IPS-NIHi11 (cell line): ENCODE results near the gene NUSAP1.
A peak's percentile ranks its signal among the peaks of the same experiment; 100 is the strongest.
"Not testable (repeated sequence)": the region's sequence is repeated elsewhere in the genome, so short reads cannot be mapped to it uniquely, and the experiment has no call there.

Experiments used
- DNase-seq: peaks from one replicate; pipeline ENCODE4 v3.0.0; 2012; ENCODE audit warnings: mixed read lengths, low spot score

The NUSAP1 gene

DNA sequence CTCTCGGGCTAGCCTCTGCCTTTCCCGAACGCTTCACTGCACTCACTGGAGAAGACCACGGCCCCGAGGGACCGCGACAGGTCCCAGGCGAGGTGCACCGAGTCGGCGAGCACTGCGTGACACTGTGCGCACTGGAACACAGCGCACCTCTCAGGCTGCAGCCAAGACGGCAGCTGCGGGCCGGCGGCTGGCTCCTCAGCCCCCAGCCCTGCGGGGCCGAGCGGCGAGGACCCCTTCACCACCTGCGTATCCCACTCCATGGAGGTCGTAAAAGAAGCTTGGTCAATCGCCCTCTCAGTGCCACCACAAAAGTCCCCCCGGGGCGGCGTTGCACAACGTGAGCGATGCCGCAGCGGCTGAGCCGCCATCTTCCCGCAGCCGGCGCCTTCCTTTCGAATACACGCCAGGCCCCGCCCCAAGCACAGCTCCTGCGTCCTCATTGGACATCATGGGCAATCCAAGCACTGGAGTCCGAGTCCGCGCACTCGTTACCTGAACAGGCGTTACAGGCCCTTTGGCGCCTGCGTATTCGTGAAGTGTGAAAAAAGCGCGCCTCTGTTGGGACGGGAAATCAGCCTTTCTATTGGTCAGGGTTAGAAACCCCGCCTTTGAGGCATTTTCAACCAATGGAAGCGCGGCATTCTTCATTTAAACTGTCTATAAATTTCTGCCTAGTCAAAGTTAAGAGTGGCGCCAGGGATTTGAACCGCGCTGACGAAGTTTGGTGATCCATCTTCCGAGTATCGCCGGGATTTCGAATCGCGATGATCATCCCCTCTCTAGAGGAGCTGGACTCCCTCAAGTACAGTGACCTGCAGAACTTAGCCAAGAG lies at the start of gene NUSAP1, which contains the start of gene OIP5:
TSS of gene NUSAP1 (plus strand) at position 688 of the 832 bp plus-strand sequence. CDS start at position 765, 77 bp downstream.
TSS of gene OIP5 (minus strand) at position 398 of the 832 bp plus-strand sequence. CDS start at position 368, 30 bp downstream.
- peak; percentile 98 for DNase-seq

- not testable (repeated sequence) for DNase-seq
Measured at GRCh38 chr15:41282980-41283652, 49.6 kb upstream of the NUSAP1 start.

DNA sequence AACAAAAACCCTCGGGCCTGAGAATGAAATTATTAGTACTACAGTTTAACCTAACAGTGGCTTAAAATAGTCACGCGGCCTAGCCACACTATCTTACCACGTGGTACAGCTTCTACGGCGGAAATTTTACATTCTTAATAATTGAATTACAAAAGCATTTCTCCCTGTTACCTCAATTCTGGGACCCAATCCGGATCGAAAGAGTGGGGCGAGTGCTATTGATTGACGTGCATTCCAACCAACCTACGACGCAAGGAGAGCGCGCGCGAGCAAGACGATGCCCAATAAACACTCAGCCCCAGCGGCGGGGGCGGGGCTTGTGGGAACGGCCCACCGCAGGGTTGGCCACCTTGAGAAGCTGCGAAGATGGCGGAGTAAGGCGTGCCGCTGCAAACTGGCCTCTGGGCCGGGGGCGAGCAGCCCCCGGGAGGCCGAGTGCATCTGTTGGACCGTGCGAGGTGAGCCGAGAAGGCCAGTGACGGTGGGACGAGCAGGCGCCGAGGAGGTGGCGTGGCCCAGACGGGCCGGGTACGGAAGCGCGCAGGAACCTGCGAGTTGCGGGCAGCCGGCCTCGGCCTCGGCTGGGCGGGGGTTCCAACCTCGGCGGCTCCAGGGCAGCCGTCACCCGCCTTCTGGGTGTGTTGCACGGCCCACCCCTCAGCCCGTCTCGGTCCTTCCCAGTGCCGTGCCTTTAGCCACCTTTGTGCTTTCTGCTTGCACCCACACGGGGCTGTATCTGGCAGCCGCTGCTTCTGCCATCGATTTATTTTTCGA lies 48.8 kb upstream of the NUSAP1 start:
- peak; percentile 100 for DNase-seq

GRCh38 chr15:41284427-41285177 lies 48.1 kb upstream of the NUSAP1 start:
- DNase-seq, result peak; percentile 10

- DNase-seq, result no peak
Measured at GRCh38 chr15:41285285-41285684, 47.4 kb upstream of the NUSAP1 start.

DNA sequence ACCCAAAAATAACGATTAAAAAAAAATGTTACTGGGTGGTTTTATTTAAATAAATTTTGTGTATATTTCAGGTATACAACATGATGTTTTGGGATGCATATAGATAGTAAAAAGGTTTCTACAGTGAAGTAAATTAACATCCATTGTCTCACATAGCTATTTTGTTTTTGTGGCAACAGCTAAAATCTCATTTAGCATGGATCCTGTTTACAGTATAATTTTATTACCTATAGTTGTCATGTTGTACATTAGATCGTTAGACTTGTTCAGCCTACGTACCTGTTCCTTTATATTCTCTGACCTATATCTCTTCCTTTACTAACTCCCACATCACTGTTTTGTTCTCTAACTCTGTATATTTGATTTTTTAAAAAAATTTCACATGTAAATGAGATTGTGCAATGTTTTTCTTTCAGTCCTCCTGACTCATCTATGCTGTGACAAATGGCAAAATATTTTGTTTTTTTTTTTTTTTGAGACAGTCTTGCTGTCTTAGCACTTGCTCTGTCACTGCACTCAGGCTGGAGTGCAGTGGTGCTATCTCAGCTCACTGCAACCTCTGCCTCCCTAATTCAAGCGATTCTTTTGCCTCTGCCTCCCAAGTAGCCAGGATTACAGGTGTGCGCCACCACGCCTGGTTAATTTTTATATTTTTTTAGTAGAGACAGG lies 45.9 kb upstream of the NUSAP1 start:
- DNase-seq, result no peak

DNA sequence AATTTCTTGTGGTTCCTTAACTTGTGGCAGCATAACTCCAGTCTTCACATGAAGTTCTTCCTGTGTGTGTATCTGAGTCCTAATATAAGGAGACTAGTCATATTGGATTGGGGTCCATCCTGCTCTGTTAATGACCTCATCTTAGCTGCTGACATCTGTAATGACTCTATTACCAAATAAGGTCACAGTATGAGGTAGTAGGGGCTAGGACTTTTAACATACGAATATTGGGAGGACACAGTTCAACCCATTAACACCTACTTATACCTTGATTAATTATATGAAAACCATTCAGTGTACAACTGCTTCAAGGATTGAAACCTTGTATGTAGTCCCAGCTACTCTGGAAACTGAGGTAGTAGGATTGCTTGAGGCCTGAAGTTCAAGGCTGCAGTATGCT lies 44.2 kb upstream of the NUSAP1 start:
- DNase-seq, result no peak

DNA sequence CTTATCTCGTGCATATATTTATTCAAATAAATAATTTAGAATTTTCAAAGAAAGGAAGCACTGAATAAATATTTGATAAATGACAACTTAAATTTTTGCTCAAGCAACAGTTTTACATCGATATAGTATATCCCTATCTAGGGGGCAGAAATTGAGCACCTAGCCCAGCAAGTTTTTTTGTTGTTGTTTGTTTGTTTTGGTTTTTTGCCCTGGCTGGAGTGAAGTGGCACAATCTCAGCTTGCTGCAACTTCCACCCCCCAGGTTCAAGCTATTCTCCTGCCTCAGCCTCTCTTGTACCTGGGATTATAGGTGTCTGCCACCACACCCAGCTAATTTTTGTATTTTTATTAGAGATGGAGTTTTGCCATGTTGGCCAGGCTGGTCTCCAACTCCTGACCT lies 42.7 kb upstream of the NUSAP1 start:
- DNase-seq, result no peak

GRCh38 chr15:41291065-41291631 lies 41.5 kb upstream of the NUSAP1 start:
- DNase-seq, result no peak

DNA sequence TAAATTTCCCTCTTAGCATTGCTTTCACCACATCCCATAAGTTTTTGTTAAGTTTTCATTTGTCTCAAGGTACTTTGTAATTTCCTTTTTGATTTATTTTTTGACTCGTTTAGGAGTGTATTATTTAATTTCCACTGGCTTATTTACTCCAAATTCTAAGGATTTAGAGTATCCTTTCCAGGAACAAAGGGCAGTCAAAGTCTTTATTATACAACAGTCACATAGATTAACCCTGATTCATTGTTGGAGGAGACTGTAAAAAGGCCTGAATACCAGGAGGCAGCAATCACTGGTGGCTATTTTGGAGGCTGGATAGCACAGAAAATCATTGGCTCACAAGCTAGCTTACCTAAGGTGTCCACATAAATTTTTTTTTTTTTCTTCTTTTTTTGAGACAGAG lies 40.2 kb upstream of the NUSAP1 start:
- DNase-seq, result no peak

GRCh38 chr15:41301139-41301538 lies 31.5 kb upstream of the NUSAP1 start:
- not testable (repeated sequence) for DNase-seq

- DNase-seq, result no peak
Measured at GRCh38 chr15:41301587-41301986, 31.1 kb upstream of the NUSAP1 start.

- DNase-seq, result no peak
Measured at GRCh38 chr15:41304149-41304770, 28.4 kb upstream of the NUSAP1 start.

GRCh38 chr15:41307679-41308078 lies 25.0 kb upstream of the NUSAP1 start:
- no peak for DNase-seq

DNA sequence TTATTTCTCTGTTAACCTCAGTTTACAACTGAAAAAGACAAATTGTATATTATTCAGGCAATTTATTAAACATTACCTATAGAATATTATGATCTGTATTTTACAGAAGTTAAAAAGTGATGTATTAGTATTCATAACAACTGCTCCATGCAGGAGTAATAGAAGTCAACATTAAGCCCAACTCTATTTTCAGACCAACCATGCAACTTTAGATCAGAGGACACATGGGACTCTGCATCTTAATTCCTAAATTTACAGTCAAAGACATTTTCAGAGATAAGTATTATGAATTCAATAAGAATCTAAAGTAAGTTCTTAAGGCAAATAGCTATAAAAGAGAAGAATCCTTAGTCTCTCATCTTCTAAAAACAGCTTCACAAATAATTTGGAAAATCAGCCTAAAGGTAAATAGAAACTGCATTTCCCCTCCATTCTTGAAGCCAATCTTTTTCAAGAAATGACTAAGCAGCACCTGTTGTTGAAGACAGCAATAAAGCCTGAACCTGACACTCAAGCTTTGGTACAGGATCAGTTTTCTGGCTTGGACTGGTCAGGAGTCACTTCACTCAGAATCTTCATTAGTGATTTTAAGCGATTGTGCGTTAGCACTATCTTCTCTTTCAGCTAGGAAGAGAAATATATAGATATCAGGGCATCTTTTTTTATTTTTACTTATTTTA lies 23.3 kb upstream of the NUSAP1 start:
- no peak for DNase-seq

GRCh38 chr15:41320805-41321330 lies 11.8 kb upstream of the NUSAP1 start:
- not testable (repeated sequence) for DNase-seq

- no peak for DNase-seq
Measured at GRCh38 chr15:41323611-41324010, 9.1 kb upstream of the NUSAP1 start.

GRCh38 chr15:41331281-41331680 lies 1.4 kb upstream of the NUSAP1 start:
- no peak for DNase-seq

GRCh38 chr15:41331833-41332193 lies 868 bp upstream of the NUSAP1 start:
- no peak for DNase-seq
